ENCODE results near the gene MRPS7. TPM values are rescaled to one million over a fixed set of nuclear protein-coding genes. Genes with fewer than 3 reads are reported as not detected.

Gene MRPS7
- total and polyA plus RNA-seq, 9 of the 15 experiments (the other 6 are each of a cell fraction or from before 2014, with no cell fraction given) = 107 to 244 (median 132) TPM

DNA sequence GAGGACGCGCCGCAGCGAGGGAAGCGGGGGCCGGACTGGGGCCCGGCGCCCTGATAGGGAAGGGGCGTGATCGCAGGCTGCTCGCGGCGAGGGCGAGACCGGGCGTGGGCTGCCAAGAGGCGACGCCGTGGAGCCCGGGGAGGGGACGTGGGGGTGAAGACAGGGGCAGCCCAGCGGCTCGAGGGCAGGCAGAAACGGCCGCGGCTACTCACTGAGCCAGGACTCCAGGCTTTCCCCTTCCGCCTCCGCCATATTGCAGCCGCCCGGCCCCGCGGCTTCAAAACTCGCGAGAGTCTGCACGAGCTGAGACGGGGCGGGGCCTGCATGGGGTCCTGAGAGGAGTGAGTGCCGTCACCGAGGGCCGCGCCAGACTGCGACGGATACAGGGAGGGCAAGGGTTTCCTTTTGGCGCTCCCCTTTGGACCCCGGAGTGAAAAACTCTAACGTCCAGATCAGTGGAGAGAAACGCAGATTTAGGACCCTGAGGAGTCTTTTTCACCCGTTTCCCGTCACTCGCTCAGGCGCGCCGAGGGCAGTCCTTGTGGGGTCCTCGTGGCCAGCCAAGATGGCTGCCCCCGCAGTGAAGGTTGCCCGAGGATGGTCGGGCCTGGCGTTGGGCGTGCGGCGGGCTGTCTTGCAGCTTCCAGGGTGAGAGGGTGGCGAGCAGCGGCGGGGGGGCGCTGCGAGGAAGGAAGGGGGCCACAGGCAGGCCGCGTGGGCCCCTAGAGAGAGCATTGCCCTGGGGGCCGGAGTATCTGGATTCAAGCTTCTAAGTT lies at the start of gene MRPS7, which contains the start of gene GGA3 (continued):
- TF ChIP-seq ZFP1 (CRISPR knock-in tag; IDR thresholded peaks at IDR 0.05) = no peak
- no peak for TF ChIP-seq ZNF778 (CRISPR knock-in tag; IDR thresholded peaks at IDR 0.05)
- no peak for TF ChIP-seq ZNF280B (CRISPR knock-in tag; IDR thresholded peaks at IDR 0.05)
- no peak for TF ChIP-seq POU5F1 (IDR thresholded peaks at IDR 0.05; ENCODE audit: borderline replicate concordance, low read depth, low read length, partially characterized antibody)
- TF ChIP-seq U2AF2 (optimal IDR thresholded peaks at IDR 0.05; ENCODE audit: low read depth, low read length) = no peak
- TF ChIP-seq, protein P1, sequence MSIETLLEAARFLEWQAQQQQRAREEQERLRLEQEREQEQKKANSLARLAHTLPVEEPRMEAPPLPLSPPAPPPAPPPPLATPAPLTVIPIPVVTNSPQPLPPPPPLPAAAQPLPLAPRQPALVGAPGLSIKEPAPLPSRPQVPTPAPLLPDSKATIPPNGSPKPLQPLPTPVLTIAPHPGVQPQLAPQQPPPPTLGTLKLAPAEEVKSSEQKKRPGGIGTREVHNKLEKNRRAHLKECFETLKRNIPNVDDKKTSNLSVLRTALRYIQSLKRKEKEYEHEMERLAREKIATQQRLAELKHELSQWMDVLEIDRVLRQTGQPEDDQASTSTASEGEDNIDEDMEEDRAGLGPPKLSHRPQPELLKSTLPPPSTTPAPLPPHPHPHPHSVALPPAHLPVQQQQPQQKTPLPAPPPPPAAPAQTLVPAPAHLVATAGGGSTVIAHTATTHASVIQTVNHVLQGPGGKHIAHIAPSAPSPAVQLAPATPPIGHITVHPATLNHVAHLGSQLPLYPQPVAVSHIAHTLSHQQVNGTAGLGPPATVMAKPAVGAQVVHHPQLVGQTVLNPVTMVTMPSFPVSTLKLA (conservative IDR thresholded peaks at IDR 0.05) = peak; percentile 89 to 91
- no peak for TF ChIP-seq PATZ1 (CRISPR knock-in tag; IDR thresholded peaks at IDR 0.05; ENCODE audit: borderline replicate concordance)
- TF ChIP-seq HNRNPL (IDR thresholded peaks at IDR 0.05; ENCODE audit: low read depth, low read length) = 0 out of 2 replicates have a peak, but pooled peaks have one; percentile 22
- peak; percentile 98 for TF ChIP-seq RBBP5 (IDR thresholded peaks at IDR 0.05; ENCODE audit: borderline replicate concordance, insufficient read depth, low read length, poor library complexity, severe bottlenecking)
- TF ChIP-seq TAL1 (IDR thresholded peaks at IDR 0.05) = peak; percentile 48; the same call in 1 of the 2 replicates
- TF ChIP-seq, protein P2, sequence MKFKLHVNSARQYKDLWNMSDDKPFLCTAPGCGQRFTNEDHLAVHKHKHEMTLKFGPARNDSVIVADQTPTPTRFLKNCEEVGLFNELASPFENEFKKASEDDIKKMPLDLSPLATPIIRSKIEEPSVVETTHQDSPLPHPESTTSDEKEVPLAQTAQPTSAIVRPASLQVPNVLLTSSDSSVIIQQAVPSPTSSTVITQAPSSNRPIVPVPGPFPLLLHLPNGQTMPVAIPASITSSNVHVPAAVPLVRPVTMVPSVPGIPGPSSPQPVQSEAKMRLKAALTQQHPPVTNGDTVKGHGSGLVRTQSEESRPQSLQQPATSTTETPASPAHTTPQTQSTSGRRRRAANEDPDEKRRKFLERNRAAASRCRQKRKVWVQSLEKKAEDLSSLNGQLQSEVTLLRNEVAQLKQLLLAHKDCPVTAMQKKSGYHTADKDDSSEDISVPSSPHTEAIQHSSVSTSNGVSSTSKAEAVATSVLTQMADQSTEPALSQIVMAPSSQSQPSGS (CRISPR knock-in tag; IDR thresholded peaks at IDR 0.05) = peak; percentile 37; the same call in 1 of the 2 replicates
- no peak for TF ChIP-seq MYBL2 (IDR thresholded peaks at IDR 0.05; ENCODE audit: low read depth)
- no peak for TF ChIP-seq MYBL2 (CRISPR knock-in tag; IDR thresholded peaks at IDR 0.05; ENCODE audit: borderline replicate concordance)
- TF ChIP-seq, protein P3, sequence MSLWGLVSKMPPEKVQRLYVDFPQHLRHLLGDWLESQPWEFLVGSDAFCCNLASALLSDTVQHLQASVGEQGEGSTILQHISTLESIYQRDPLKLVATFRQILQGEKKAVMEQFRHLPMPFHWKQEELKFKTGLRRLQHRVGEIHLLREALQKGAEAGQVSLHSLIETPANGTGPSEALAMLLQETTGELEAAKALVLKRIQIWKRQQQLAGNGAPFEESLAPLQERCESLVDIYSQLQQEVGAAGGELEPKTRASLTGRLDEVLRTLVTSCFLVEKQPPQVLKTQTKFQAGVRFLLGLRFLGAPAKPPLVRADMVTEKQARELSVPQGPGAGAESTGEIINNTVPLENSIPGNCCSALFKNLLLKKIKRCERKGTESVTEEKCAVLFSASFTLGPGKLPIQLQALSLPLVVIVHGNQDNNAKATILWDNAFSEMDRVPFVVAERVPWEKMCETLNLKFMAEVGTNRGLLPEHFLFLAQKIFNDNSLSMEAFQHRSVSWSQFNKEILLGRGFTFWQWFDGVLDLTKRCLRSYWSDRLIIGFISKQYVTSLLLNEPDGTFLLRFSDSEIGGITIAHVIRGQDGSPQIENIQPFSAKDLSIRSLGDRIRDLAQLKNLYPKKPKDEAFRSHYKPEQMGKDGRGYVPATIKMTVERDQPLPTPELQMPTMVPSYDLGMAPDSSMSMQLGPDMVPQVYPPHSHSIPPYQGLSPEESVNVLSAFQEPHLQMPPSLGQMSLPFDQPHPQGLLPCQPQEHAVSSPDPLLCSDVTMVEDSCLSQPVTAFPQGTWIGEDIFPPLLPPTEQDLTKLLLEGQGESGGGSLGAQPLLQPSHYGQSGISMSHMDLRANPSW (CRISPR knock-in tag; IDR thresholded peaks at IDR 0.05) = no peak
- TF ChIP-seq ZNF76 (CRISPR knock-in tag; IDR thresholded peaks at IDR 0.05; ENCODE audit: borderline replicate concordance) = 0 out of 2 replicates have a peak, but pooled peaks have one; percentile 41
- TF ChIP-seq NEUROD1 (IDR thresholded peaks at IDR 0.05; ENCODE audit: borderline replicate concordance, low read depth, low read length, partially characterized antibody) = peak; percentile 47

All from K562 (cell line).